Measurements from ENCODE around the gene SLC39A10.
"Not testable (repeated sequence)": the region's sequence is repeated elsewhere in the genome, so short reads cannot be mapped to it uniquely, and the experiment has no call there.

Gene SLC39A10

DNA sequence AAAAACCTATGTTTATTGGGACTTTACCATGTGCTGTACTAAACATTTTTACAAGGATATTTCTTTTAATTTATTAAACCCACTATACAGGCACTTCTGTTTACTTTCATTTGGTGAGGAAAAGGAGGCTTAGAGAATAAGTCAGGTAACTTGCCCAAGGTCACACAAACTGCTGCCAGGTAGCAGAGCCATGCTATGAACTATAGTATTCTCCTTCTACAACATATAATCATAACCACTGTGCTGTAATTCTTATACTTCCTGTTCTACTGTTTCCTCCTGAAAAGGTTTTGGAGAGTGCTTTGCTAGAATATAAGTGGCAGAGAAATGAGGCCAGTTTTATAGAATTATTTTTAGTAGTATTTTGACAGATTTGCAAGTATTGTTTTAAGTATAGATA lies 29.5 kb downstream of the SLC39A10 start:
- DNase-seq: no peak
- H3K4me3 ChIP-seq (ENCODE audit: insufficient read depth, low read depth, low read length, poor library complexity, severe bottlenecking): no peak overlapping the region
- H3K36me3 ChIP-seq (ENCODE audit: control insufficient read depth, insufficient read depth, low read length): peaks cover 20% of the 10 kb centered on the region
- H3K4me1 ChIP-seq (ENCODE audit: control insufficient read depth, insufficient read depth, low read length, poor library complexity, severe bottlenecking): peaks cover 3% of the 10 kb centered on the region
- H3K27me3 ChIP-seq (replicated peaks; ENCODE audit: control insufficient read depth, insufficient read depth, low read length, poor library complexity, severe bottlenecking): no peaks in the 10 kb centered on the region
- H3K27ac ChIP-seq (ENCODE audit: insufficient read depth, low read length, poor library complexity, severe bottlenecking): no peak overlapping the region
- H3K9me3 ChIP-seq (ENCODE audit: control insufficient read depth, low read length): no peaks in the 10 kb centered on the region

GRCh38 chr2:195687320-195688086 lies 30.5 kb downstream of the SLC39A10 start:
- no peak overlapping the region for H3K27ac ChIP-seq (ENCODE audit: insufficient read depth, low read length, poor library complexity, severe bottlenecking)
- H3K27me3 ChIP-seq (replicated peaks; ENCODE audit: control insufficient read depth, insufficient read depth, low read length, poor library complexity, severe bottlenecking): no peaks in the 10 kb centered on the region

GRCh38 chr2:195692531-195692930 lies 35.5 kb downstream of the SLC39A10 start:
- H3K9me3 ChIP-seq (ENCODE audit: control insufficient read depth, low read length); H3K27me3 ChIP-seq (replicated peaks; ENCODE audit: control insufficient read depth, insufficient read depth, low read length, poor library complexity, severe bottlenecking); DNase-seq; H3K4me1 ChIP-seq (ENCODE audit: control insufficient read depth, insufficient read depth, low read length, poor library complexity, severe bottlenecking); H3K36me3 ChIP-seq (ENCODE audit: control insufficient read depth, insufficient read depth, low read length); H3K27ac ChIP-seq (ENCODE audit: insufficient read depth, low read length, poor library complexity, severe bottlenecking); H3K4me3 ChIP-seq (ENCODE audit: insufficient read depth, low read depth, low read length, poor library complexity, severe bottlenecking): not testable (repeated sequence)

More at GRCh38 chr2:195687320-195688086, 30.5 kb downstream of the SLC39A10 start:
- no peak for DNase-seq
- Histone ChIP-seq H3K4me3 (ENCODE audit: insufficient read depth, low read depth, low read length, poor library complexity, severe bottlenecking) (no peak overlapping the region), H3K4me1 (ENCODE audit: control insufficient read depth, insufficient read depth, low read length, poor library complexity, severe bottlenecking) (peaks cover 3% of the 10 kb centered on the region), H3K36me3 (ENCODE audit: control insufficient read depth, insufficient read depth, low read length) (peaks cover 20% of the 10 kb centered on the region), H3K9me3 (ENCODE audit: control insufficient read depth, low read length) (no peaks in the 10 kb centered on the region)

- Histone ChIP-seq H3K36me3 (ENCODE audit: control insufficient read depth, insufficient read depth, low read length) (peaks cover 3% of the 10 kb centered on the region), H3K9me3 (ENCODE audit: control insufficient read depth, low read length) (no peaks in the 10 kb centered on the region), H3K27ac (ENCODE audit: insufficient read depth, low read length, poor library complexity, severe bottlenecking) (no peak overlapping the region), H3K4me1 (ENCODE audit: control insufficient read depth, insufficient read depth, low read length, poor library complexity, severe bottlenecking) (no peaks in the 10 kb centered on the region), H3K27me3 (replicated peaks; ENCODE audit: control insufficient read depth, insufficient read depth, low read length, poor library complexity, severe bottlenecking) (no peaks in the 10 kb centered on the region), H3K4me3 (ENCODE audit: insufficient read depth, low read depth, low read length, poor library complexity, severe bottlenecking) (no peak overlapping the region)
- no peak for DNase-seq
These were observed 37.5 kb downstream of the SLC39A10 start for GRCh38 chr2:195694553-195694952.

DNA sequence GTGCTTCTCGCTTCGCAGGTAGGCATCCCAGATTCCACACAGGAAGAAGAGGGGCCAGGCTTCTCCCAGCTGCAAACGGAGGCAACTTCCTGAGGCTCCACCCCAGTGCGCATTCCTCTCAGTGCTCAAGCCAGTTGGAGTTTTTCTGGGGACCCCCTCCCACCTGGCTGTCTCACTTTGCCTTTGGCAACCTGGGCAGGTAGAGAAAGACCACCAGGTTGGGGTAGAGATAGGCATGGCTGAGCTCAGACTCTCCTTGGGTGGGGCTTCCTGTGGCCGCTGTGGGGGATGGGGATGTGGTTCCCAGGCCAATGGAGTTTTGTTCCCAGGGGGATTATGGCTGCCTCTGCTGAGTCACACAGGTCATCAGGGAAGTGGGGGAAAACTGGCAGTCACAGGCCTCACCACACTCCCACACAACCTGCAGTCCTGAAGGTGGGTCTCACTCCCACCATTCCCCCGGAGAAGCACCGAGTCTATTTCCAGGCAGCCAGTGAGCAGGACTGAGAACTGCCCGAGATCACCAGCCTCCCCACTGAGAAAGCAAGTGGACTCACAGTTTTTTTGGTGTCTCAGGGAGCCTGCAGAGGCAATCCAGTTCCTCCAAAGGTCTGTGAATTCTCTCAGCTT lies 38.1 kb downstream of the SLC39A10 start:
- H3K36me3 ChIP-seq (ENCODE audit: control insufficient read depth, insufficient read depth, low read length): peaks cover 4% of the 10 kb centered on the region
- H3K9me3 ChIP-seq (ENCODE audit: control insufficient read depth, low read length): no peaks in the 10 kb centered on the region
- H3K27me3 ChIP-seq (replicated peaks; ENCODE audit: control insufficient read depth, insufficient read depth, low read length, poor library complexity, severe bottlenecking): no peaks in the 10 kb centered on the region
- no peaks in the 10 kb centered on the region for H3K4me1 ChIP-seq (ENCODE audit: control insufficient read depth, insufficient read depth, low read length, poor library complexity, severe bottlenecking)
- no peak overlapping the region for H3K4me3 ChIP-seq (ENCODE audit: insufficient read depth, low read depth, low read length, poor library complexity, severe bottlenecking)
- no peak overlapping the region for H3K27ac ChIP-seq (ENCODE audit: insufficient read depth, low read length, poor library complexity, severe bottlenecking)
- DNase-seq: no peak

GRCh38 chr2:195696012-195696411 lies 39.0 kb downstream of the SLC39A10 start:
- H3K9me3 ChIP-seq (ENCODE audit: control insufficient read depth, low read length): no peaks in the 10 kb centered on the region
- H3K4me1 ChIP-seq (ENCODE audit: control insufficient read depth, insufficient read depth, low read length, poor library complexity, severe bottlenecking): no peaks in the 10 kb centered on the region
- H3K4me3 ChIP-seq (ENCODE audit: insufficient read depth, low read depth, low read length, poor library complexity, severe bottlenecking): no peak overlapping the region
- no peak for DNase-seq
- no peak overlapping the region for H3K27ac ChIP-seq (ENCODE audit: insufficient read depth, low read length, poor library complexity, severe bottlenecking)
- no peaks in the 10 kb centered on the region for H3K27me3 ChIP-seq (replicated peaks; ENCODE audit: control insufficient read depth, insufficient read depth, low read length, poor library complexity, severe bottlenecking)
- H3K36me3 ChIP-seq (ENCODE audit: control insufficient read depth, insufficient read depth, low read length): peaks cover 7% of the 10 kb centered on the region

DNA sequence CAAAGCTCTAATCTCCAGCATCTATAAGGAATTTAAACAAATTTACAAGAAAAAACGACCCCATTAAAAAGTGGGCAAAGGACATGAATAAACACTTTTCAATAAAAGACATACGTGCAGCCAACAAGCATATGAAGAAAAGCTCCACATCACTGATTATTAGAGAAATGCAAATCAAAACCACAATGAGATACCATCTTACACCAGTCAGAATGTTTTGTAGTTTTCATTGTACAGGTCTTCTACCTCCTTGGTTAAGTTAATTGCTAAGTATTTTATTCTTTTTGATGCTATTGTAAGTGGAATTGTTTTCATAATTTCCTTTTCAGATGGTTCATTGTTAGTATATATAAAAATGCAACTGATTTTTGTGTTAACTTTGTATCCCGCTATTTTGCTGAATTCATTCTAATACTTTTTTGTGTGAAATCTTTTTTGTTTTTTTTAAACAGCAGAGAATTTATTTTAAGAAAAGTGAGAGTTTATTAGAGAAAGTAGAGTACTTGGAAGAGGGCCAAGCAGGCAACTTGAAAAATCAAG lies 40.7 kb downstream of the SLC39A10 start:
- no peaks in the 10 kb centered on the region for H3K4me1 ChIP-seq (ENCODE audit: control insufficient read depth, insufficient read depth, low read length, poor library complexity, severe bottlenecking)
- no peaks in the 10 kb centered on the region for H3K27me3 ChIP-seq (replicated peaks; ENCODE audit: control insufficient read depth, insufficient read depth, low read length, poor library complexity, severe bottlenecking)
- no peak overlapping the region for H3K27ac ChIP-seq (ENCODE audit: insufficient read depth, low read length, poor library complexity, severe bottlenecking)
- DNase-seq: no peak
- H3K36me3 ChIP-seq (ENCODE audit: control insufficient read depth, insufficient read depth, low read length): peaks cover 7% of the 10 kb centered on the region
- no peak overlapping the region for H3K4me3 ChIP-seq (ENCODE audit: insufficient read depth, low read depth, low read length, poor library complexity, severe bottlenecking)
- no peaks in the 10 kb centered on the region for H3K9me3 ChIP-seq (ENCODE audit: control insufficient read depth, low read length)

- Histone ChIP-seq H3K4me1 (ENCODE audit: control insufficient read depth, insufficient read depth, low read length, poor library complexity, severe bottlenecking) (no peaks in the 10 kb centered on the region), H3K4me3 (ENCODE audit: insufficient read depth, low read depth, low read length, poor library complexity, severe bottlenecking) (no peak overlapping the region), H3K36me3 (ENCODE audit: control insufficient read depth, insufficient read depth, low read length) (peaks cover 11% of the 10 kb centered on the region), H3K9me3 (ENCODE audit: control insufficient read depth, low read length) (no peaks in the 10 kb centered on the region), H3K27ac (ENCODE audit: insufficient read depth, low read length, poor library complexity, severe bottlenecking) (no peak overlapping the region), H3K27me3 (replicated peaks; ENCODE audit: control insufficient read depth, insufficient read depth, low read length, poor library complexity, severe bottlenecking) (no peaks in the 10 kb centered on the region)
- DNase-seq: no peak
These were observed 43.5 kb downstream of the SLC39A10 start for GRCh38 chr2:195700480-195700879.

GRCh38 chr2:195706161-195706900 lies 49.3 kb downstream of the SLC39A10 start:
- no peak overlapping the region for H3K27ac ChIP-seq (ENCODE audit: insufficient read depth, low read length, poor library complexity, severe bottlenecking)
- H3K4me3 ChIP-seq (ENCODE audit: insufficient read depth, low read depth, low read length, poor library complexity, severe bottlenecking): no peak overlapping the region
- H3K9me3 ChIP-seq (ENCODE audit: control insufficient read depth, low read length): no peaks in the 10 kb centered on the region
- no peak for DNase-seq
- H3K4me1 ChIP-seq (ENCODE audit: control insufficient read depth, insufficient read depth, low read length, poor library complexity, severe bottlenecking): no peaks in the 10 kb centered on the region
- no peaks in the 10 kb centered on the region for H3K27me3 ChIP-seq (replicated peaks; ENCODE audit: control insufficient read depth, insufficient read depth, low read length, poor library complexity, severe bottlenecking)
- peaks cover 17% of the 10 kb centered on the region for H3K36me3 ChIP-seq (ENCODE audit: control insufficient read depth, insufficient read depth, low read length)
